OCI-LY7 (cell line): ENCODE data around the gene ZNF600. TPM values are rescaled to one million over a fixed set of nuclear protein-coding genes. Genes with fewer than 3 reads are reported as not detected.
"Not testable (repeated sequence)": the region's sequence is repeated elsewhere in the genome, so short reads cannot be mapped to it uniquely, and the experiment has no call there.

ENCODE experiments used
- BruUV-seq: library from RNA; stranded (reverse); fragments of 400-500 nt; replicated peaks from 2 replicates; lab custom pipeline; 2021; lab: Mats Ljungman, UMichigan
- CTCF ChIA-PET: fragments of 300-600 bp; sonication (Branson Sonifier 250); formaldehyde crosslinking; loops from one replicate; lab custom pipeline; 2022; ENCODE audit warnings: antibody characterized with exemption; ENCODE audit not compliant: unreplicated experiment; lab: Charles Lee
- POLR2A ChIA-PET: fragments of 300-600 bp; sonication (Branson Sonifier 250); formaldehyde crosslinking; loops from one replicate; lab custom pipeline; 2022; ENCODE audit warnings: antibody characterized with exemption; lab: Charles Lee
- DNase-seq: peaks from one replicate; pipeline ENCODE4 v3.0.0-alpha.2; 2015; ENCODE audit warnings: low spot score
- H2AFZ ChIP-seq: fragments of 200-600 bp; sonication (generic), shearing (Covaris generic); 2 replicates; pipeline ENCODE4 v1.6.1; 2014; ENCODE audit warnings: mild to moderate bottlenecking, antibody characterized with exemption, low read length, moderate library complexity
- H3K27ac ChIP-seq: fragments of 200-600 bp; sonication (generic); 2 replicates; pipeline ENCODE4 v1.5.1; 2014; ENCODE audit warnings: mixed run types, low read depth, mild to moderate bottlenecking, moderate library complexity, low read length, inconsistent platforms; ENCODE audit not compliant: poor library complexity, severe bottlenecking
- H3K36me3 ChIP-seq: fragments of 200-600 bp; sonication (generic); 2 replicates; pipeline ENCODE4 v1.6.1; 2014; ENCODE audit warnings: mild to moderate bottlenecking, antibody characterized with exemption, low read length, moderate library complexity, mixed read lengths; ENCODE audit not compliant: insufficient read depth
- H3K4me1 ChIP-seq: fragments of 200-600 bp; sonication (generic); 2 replicates; pipeline ENCODE4 v1.5.1; 2014; ENCODE audit warnings: mild to moderate bottlenecking, low read length; ENCODE audit not compliant: insufficient read depth, poor library complexity, severe bottlenecking
- H3K4me2 ChIP-seq: fragments of 200-600 bp; sonication (generic); 2 replicates; pipeline ENCODE4 v1.6.1; 2014; ENCODE audit warnings: mild to moderate bottlenecking, low read length
- H3K4me3 ChIP-seq: fragments of 200-600 bp; sonication (generic); 2 replicates; pipeline ENCODE4 v1.5.1; 2014; ENCODE audit warnings: mild to moderate bottlenecking, low read depth, low read length; ENCODE audit not compliant: poor library complexity, severe bottlenecking
- H3K79me2 ChIP-seq: fragments of 200-600 bp; sonication (generic); 2 replicates; pipeline ENCODE4 v1.6.1; 2016; ENCODE audit warnings: low read depth, mild to moderate bottlenecking, low read length, moderate library complexity, mixed read lengths; ENCODE audit not compliant: insufficient read depth
- H3K9me2 ChIP-seq: fragments of 200-600 bp; sonication (generic); 2 replicates; pipeline ENCODE4 v1.6.1; 2016; ENCODE audit warnings: mild to moderate bottlenecking, low read length, mixed read lengths; ENCODE audit not compliant: insufficient read depth
- H3K9me3 ChIP-seq: fragments of 200-600 bp; sonication (generic); 2 replicates; pipeline ENCODE4 v1.6.1; 2014; ENCODE audit warnings: mild to moderate bottlenecking, mixed run types, low read length, mixed read lengths
- H4K20me1 ChIP-seq: fragments of 200-600 bp; sonication (generic); 2 replicates; pipeline ENCODE4 v1.6.1; 2014; ENCODE audit warnings: mild to moderate bottlenecking, antibody characterized with exemption, low read length, moderate library complexity, mixed read lengths; ENCODE audit not compliant: insufficient read depth
- EZH2phosphoT487 ChIP-seq: fragments of 200-600 bp; sonication (generic); IDR thresholded peaks from 2 replicates; pipeline ENCODE4 v1.6.1; 2018; ENCODE audit warnings: low read depth, borderline replicate concordance, mild to moderate bottlenecking, mixed run types, antibody characterized with exemption, low read length, moderate library complexity, mixed read lengths
- intact Hi-C: fragments of 100-400 bp; cut with micrococcal nuclease; formaldehyde crosslinking; loops from one replicate; pipeline ENCODE4 v1.10.0; 2022; ENCODE audit not compliant: unreplicated experiment
- total RNA-seq, 2 experiments: library from RNA; depleted of rRNA in 1 of 2; stranded (reverse); fragments of >200 nt in 1 of 2; shearing (Covaris generic) in 1 of 2; gene quantifications; 2 replicates each; pipeline ENCODE4 v1.2.3, GENCODE V29; 2014 to 2022
- TF ChIP-seq, protein P1 (sequence below): fragments of 200-600 bp; sonication (generic); conservative IDR thresholded peaks from 2 replicates; pipeline ENCODE4 v1.5.1; 2014; ENCODE audit warnings: mild to moderate bottlenecking, antibody characterized with exemption, low read length, moderate library complexity, mixed read lengths

Gene ZNF600
- total RNA-seq, 2 experiments from 2014 or later, result 4.6 to 8.5 TPM

DNA sequence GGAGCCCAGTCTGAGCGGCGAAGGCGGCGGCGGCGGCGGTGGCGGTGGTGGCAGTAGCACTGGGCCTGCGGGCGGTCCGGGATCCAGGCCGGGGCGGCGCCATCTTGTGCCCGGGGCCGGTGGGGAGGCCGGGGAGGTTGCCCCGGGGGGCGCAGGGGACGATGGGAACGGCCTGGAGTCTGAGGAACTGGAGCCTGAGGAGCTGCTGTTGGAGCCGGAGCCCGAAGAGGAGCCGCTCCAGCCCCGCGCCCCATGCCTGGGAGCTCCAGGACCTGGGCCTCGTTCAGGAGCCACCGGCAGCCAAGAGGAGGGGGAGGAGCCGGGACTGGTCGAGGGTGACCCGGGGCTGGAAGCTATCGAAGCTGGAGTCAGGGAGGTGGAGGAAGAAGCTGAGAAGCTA is 23.2 kb upstream of the ZNF600 start:
- Histone ChIP-seq H3K79me2 (no peaks in the 10 kb centered on the region), H4K20me1 (no peaks in the 10 kb centered on the region), H2AFZ (no peak overlapping the region), H3K36me3 (peaks cover 70% of the 10 kb centered on the region), H3K4me3 (no peak overlapping the region), H3K4me2 (no peak overlapping the region), H3K9me3 (no peaks in the 10 kb centered on the region), H3K9me2 (no peaks in the 10 kb centered on the region), H3K27ac (no peak overlapping the region), H3K4me1 (no peaks in the 10 kb centered on the region)
- CTCF ChIA-PET, result no interaction called here
- no peak for DNase-seq
- POLR2A ChIA-PET, result interaction anchor here (0.5 kb wide), 1 partner anchor 245 kb away, joined by 3 read pairs; no protein-coding TSS in a partner anchor
- no TSS peak for BruUV-seq
- TF ChIP-seq, protein P1, sequence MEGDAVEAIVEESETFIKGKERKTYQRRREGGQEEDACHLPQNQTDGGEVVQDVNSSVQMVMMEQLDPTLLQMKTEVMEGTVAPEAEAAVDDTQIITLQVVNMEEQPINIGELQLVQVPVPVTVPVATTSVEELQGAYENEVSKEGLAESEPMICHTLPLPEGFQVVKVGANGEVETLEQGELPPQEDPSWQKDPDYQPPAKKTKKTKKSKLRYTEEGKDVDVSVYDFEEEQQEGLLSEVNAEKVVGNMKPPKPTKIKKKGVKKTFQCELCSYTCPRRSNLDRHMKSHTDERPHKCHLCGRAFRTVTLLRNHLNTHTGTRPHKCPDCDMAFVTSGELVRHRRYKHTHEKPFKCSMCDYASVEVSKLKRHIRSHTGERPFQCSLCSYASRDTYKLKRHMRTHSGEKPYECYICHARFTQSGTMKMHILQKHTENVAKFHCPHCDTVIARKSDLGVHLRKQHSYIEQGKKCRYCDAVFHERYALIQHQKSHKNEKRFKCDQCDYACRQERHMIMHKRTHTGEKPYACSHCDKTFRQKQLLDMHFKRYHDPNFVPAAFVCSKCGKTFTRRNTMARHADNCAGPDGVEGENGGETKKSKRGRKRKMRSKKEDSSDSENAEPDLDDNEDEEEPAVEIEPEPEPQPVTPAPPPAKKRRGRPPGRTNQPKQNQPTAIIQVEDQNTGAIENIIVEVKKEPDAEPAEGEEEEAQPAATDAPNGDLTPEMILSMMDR, result no peak
- TF ChIP-seq EZH2phosphoT487, result no peak
- intact Hi-C loops, result no loop called here

DNA sequence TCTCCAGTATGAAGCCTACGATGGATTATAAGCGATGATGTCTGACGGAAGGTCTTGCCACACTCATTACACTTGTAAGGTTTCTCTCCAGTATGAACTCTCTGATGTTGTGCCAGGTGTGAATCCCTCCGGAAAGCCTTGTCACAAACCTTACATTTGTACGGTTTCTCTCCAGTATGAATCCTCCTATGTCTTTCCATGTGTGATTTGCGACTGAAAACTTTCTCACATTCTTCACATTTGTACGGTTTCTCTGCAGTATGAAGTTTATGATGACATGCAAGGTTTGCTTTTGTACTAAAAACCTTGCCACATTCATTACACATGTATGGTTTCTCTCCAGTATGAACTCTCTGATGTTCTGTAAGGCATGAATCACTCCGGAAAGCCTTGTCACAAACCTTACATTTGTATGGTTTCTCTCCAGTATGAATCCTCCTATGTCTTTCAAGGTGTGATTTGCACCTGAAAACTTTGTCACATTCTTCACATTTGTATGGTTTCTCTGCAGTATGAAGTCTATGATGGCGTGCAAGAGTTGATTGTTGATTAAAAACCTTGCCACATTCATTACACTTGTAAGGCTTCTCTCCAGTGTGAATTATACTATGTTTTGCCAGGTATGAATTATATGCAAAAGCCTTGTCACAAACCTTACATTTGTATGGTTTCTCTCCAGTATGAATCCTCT is 13.5 kb upstream of the ZNF600 start:
- H3K4me3 ChIP-seq, POLR2A ChIA-PET: not testable (repeated sequence)
- H3K9me3 ChIP-seq, result peaks cover 48% of the 10 kb centered on the region

DNA sequence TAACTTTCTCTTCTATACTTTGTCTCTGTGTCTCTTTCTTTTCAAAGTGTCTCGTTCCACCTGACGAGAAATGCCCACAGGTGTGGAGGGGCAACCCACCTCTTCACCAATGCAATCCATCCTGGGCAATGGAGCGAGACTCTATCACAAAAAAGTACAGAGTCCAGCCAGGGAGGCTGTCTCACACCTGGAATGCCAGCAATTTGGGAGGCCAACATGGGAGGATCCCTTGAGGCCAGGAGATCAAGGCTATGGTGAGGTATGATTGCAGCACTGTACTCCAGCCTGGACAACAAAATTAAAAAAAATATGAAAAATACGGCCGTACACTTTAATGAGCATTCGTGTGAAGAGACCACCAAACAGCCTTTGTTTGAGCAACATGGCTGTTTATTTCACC is 2.8 kb upstream of the ZNF600 start:
- Histone ChIP-seq H3K27ac (no peak overlapping the region), H3K9me3 (no peaks in the 10 kb centered on the region), H3K36me3 (no peaks in the 10 kb centered on the region), H3K9me2 (no peaks in the 10 kb centered on the region), H3K4me2 (no peak overlapping the region), H3K79me2 (no peaks in the 10 kb centered on the region), H3K4me3 (no peak overlapping the region), H2AFZ (no peak overlapping the region), H4K20me1 (no peaks in the 10 kb centered on the region), H3K4me1 (no peaks in the 10 kb centered on the region)
- TF ChIP-seq EZH2phosphoT487, result no peak
- TF ChIP-seq, protein P1, result no peak
- no TSS peak for BruUV-seq
- intact Hi-C loops, result no loop called here
- POLR2A ChIA-PET, result no interaction called here
- CTCF ChIA-PET, result no interaction called here
- DNase-seq, result no peak

More for the DNA sequence above, 13.5 kb upstream of the ZNF600 start:
- DNase-seq, H3K4me1 ChIP-seq, CTCF ChIA-PET, intact Hi-C loops, H4K20me1 ChIP-seq, H3K27ac ChIP-seq, H3K9me2 ChIP-seq, H3K4me2 ChIP-seq, H3K79me2 ChIP-seq, H2AFZ ChIP-seq: not testable (repeated sequence)
- H3K36me3 ChIP-seq, result peaks cover 90% of the 10 kb centered on the region
- TSS peak; percentile 51 for BruUV-seq
